Right kidney (tissue), 9 donors: ENCODE measurements around the gene ZNF296.
A peak's percentile ranks its signal among the peaks of the same experiment; 100 is the strongest.
"Not testable (repeated sequence)": the region's sequence is repeated elsewhere in the genome, so short reads cannot be mapped to it uniquely, and the experiment has no call there.

Experiments
- DNase-seq: peaks from one replicate; pipeline ENCODE4 v3.0.0-alpha.2; 2016
- long read RNA-seq, 8 donors: transcript quantifications; one replicate each; lab custom pipeline, GENCODE V29; 2026

ZNF296 gene
- long read RNA-seq, donor 1 = 0 reads
- long read RNA-seq, donor 2 = 0 reads
- long read RNA-seq, donor 3, partial matches to known transcripts = 0 of 2 reads
- long read RNA-seq, donor 3, other reads (novel, unspliced or antisense) = 0 of 2 reads
- long read RNA-seq, donor 4, partial matches to known transcripts = 0 of 2 reads
- long read RNA-seq, donor 4, other reads (novel, unspliced or antisense) = 0 of 2 reads
- long read RNA-seq, donor 5 = 0 reads
- long read RNA-seq, donor 6, partial matches to known transcripts = 0 of 2 reads
- long read RNA-seq, donor 6, other reads (novel, unspliced or antisense) = 0 of 2 reads
- long read RNA-seq, donor 7, partial matches to known transcripts = 0 of 1 reads
- long read RNA-seq, donor 7, other reads (novel, unspliced or antisense) = 0 of 1 reads
- long read RNA-seq, donor 8 = 0 reads

DNA sequence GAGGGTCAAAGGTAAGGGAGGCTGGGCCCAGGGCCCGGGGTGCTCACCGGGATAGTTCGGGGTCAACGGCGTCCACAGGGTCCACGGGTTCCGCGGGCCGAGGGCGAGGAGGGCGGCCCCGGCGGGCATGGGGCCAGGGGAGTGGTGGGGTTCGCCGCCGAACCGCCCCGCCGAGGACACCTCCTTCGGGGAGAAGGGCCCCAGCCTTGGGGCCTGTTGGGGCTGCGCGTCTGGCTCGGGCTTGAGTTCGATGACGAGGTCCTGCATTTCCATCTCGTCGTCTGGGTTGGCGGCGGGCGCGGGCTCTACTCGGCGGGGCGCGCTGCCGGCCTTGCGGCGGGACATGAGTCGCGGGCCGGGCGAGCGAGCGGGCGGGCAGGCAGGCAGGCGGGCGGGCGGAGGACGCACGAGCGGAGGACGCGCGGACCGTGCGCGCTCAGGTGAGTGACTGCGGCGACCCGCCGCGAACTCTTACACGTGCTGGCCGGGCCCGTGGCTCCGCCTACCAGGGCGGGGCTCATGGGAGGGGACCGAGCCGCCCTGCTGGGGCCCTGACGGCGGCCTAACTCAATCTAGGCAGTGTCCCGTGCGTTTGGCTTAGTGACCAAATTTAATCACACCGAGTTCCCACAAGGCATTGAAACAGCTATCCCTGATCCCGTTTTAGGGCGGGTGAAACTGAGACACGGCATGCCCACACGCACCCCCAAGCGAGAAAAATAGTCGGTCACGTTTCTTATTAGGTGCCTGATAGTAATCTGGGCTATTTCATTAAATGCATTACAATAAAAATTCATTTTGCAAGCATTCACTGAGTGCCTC, at the start of gene ZNF296:
TSS of gene ZNF296 (minus strand) at position 450 of the 822 bp plus-strand sequence. CDS start at position 345, 105 bp downstream.
- DNase-seq = peak; percentile 59

- no peak for DNase-seq
Measured at GRCh38 chr19:45125360-45125759, 49.1 kb upstream of the ZNF296 start.

GRCh38 chr19:45124021-45124420, 47.7 kb upstream of the ZNF296 start:
- no peak for DNase-seq

DNA sequence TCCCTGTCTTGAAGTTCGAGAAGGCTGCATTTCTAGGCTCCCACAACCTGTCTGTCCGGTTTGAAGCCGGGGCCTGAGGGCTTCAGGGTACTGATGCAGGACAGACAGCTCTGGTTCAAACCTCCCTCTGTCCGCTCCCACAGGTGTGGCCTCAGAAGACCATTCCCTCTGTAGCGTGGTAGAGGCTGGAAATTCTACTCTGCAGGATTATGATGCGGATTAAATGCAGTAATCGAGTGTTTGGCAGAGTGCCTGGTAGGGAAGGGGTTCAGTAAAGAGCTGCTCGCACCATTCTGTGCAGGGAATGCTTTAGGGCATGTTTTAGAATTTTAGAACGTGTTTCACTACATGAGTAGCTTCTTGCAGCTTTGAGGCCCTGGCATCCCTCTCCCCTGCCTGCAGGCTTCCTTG, 47.2 kb upstream of the ZNF296 start:
- DNase-seq = no peak

- DNase-seq = no peak
Measured at GRCh38 chr19:45122832-45123231, 46.6 kb upstream of the ZNF296 start.

- no peak for DNase-seq
Measured at GRCh38 chr19:45121827-45122345, 45.6 kb upstream of the ZNF296 start.

- DNase-seq = no peak
Measured at GRCh38 chr19:45119582-45119981, 43.3 kb upstream of the ZNF296 start.

- DNase-seq = not testable (repeated sequence)
Measured at GRCh38 chr19:45118591-45119355, 42.5 kb upstream of the ZNF296 start.

DNA sequence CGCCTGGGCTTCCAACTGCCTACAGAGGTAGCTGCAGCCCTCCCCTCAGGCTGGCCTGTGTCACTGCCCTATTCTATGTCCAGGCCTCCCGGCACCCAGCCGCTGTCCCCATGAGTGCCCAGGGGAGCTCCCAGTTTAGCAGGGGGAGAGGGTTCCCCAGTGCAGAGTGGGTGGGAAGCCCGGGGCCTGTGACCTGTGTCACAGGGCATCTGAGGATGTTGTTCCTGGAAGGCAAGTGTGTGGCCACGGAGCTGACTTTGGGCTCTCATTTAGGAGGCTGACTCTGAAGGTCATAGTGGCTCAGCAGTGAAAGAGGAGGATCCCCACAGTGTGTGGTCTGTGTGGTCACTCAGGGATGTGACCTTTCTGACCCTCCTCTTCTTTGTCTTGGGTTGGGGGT, 41.8 kb upstream of the ZNF296 start:
- no peak for DNase-seq

- DNase-seq = no peak
Measured at GRCh38 chr19:45117671-45118070, 41.4 kb upstream of the ZNF296 start.

DNA sequence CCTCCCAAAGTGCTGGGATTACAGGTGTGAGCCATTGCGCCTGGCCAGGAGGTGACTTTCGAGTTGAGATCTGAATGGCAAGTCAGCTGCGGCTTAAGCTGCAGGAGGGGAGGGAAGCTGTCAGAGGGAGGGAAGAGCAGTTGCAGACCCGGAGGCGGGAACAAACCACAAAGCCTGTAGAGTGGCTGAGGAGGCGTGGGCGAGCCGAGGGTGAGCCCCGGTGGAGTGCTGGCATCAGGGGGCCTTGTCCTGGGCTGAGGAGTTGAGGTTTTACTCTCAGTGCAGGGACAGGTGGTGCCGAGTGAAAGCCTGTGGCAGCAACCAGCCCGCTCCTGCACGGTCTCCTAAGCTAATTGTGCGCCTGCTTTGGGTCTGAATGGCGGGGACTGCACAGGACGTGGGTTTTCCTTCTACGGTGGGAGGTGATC, 40.9 kb upstream of the ZNF296 start:
- no peak for DNase-seq

- no peak for DNase-seq
Measured at GRCh38 chr19:45115809-45116615, 39.7 kb upstream of the ZNF296 start.

DNA sequence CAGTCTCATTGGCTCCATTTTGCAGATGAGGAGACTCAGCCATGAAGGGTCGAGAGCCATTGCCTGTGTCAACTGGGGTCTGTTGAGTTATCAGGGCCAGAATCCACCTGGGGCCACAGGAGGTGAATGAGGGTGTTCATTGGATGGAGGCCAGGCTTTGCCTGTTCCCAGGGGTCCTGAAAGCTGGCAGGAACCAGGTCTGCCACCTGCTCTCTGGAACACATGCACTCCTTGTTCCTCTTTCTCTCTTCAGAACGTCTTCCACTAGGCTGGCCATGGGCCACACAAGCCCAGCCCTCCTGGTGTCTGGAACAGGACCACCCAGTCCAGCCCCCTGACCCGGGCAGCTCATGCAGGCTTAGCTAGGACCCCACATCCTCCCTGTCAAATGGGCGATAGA, 37.8 kb upstream of the ZNF296 start:
- no peak for DNase-seq

GRCh38 chr19:45113628-45114027, 37.4 kb upstream of the ZNF296 start:
- no peak for DNase-seq

DNA sequence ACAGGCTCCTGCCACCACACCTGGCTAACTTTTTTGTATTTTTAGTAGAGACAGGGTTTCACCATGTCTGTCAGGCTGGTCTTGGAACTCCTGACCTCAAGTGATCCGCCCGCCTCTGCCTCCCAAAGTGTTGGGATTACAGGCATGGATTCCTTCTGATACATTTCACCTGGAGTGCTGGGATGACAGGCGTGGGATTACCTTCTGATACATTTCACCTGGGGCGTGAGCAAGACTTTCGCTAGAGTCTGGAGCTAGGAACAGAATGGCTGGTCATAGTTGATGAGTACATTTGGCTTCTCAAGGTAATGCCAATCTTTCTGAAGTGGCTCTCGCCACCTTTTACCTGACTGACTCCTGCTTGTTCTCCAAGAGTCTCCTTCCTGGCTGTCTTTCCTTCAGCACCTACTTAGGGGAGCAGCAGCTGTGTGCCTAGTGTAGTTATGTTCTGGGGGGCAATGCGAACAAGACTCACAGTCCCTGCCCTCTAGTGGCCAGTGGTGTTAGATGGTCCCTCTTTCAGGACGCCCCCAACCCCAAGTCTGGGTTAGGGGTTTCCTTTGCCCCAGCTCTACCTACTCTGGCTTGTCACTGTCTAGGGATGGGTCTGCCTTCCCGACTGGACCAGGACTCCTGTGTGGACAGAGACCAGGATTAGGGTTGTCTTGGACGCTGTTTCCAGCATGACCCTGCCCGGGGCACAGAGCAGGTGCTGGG, 36.0 kb upstream of the ZNF296 start:
- DNase-seq = no peak

- DNase-seq = no peak
Measured at GRCh38 chr19:45110851-45111266, 34.6 kb upstream of the ZNF296 start.

GRCh38 chr19:45107621-45108150, 31.4 kb upstream of the ZNF296 start:
- DNase-seq = no peak

DNA sequence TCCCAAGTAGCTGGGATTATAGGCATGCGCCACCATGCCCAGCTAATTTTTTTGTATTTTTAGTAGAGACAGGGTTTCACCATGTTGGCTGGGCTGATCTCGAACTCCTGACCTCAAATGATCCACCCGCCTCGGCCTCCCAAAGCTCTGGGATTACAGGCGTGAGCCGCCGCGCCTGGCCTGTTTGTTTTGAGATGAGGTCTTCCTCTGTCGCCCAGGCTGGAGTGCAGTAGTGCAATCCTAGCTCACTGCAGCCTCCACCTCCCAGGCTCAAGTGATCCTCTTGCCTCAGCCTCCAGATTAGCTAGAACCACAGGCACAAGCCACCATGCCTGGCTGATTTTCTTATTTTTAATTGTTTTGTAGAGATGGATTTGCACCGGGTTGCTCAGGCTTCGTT, 30.1 kb upstream of the ZNF296 start:
- DNase-seq = not testable (repeated sequence)

DNA sequence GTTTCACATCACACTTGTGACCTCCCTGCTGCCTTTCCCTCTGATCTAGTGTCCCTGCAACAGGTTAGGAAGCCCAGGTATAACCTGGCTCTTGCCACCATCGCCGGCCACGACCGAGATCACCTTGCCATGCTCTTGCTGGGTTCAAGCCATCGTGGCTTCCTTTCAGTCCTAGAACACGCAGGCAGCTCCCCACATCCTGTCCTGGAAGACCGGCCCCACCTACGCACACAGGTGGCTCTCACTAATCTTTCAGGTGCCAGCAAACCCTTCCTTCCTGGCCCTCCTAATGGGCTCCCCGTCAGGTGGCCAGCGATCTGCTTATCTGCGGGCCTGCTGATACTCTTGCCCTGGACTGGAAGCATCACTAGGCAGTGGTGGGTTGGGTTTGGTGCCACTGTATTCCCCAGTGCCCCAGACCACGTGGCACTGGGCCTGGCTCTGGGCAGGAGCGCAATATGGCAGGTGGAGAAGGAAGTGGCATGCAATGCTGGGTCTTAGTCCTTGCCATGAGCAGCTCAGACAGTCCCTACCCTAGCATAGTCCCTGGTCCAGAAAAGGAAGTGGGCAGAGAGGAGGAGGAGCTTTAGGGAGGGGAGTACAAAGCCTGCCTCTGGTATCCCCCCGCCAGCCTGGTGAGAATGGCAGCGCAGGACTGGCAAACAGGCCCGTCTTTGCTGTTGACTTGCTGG, 28.5 kb upstream of the ZNF296 start:
- DNase-seq = no peak
